ENCODE data around the gene SPEM3. TPM values are rescaled to one million over a fixed set of nuclear protein-coding genes. Genes with fewer than 3 reads are reported as not detected.

SPEM3 gene
- polyA plus RNA-seq, 1 experiment = not detected

GRCh38 chr17:7415784-7416183 is 12.9 kb upstream of the SPEM3 start:
- ChIA-PET POLR2A (no interaction called here), CTCF (no interaction called here)
- Histone ChIP-seq H3K27ac (ENCODE audit: low read depth, low read length) (no peak overlapping the region), H3K27me3 (ENCODE audit: control insufficient read depth, insufficient read depth, low read length) (no peaks in the 10 kb centered on the region), H3K9me3 (ENCODE audit: control insufficient read depth, insufficient read depth, low read length) (peaks cover 9% of the 10 kb centered on the region; the same call in 1 of the 2 replicates), H3K4me3 (ENCODE audit: low read depth, low read length) (no peak overlapping the region)
- no peak for DNase-seq (ENCODE audit: low read depth, low spot score)
- no peak for TF ChIP-seq CTCF (IDR thresholded peaks at IDR 0.05; ENCODE audit: low read depth, low read length)

GRCh38 chr17:7416323-7416722 is 12.3 kb upstream of the SPEM3 start:
- H3K27ac ChIP-seq (ENCODE audit: low read depth, low read length) = no peak overlapping the region
- no peak for TF ChIP-seq CTCF (IDR thresholded peaks at IDR 0.05; ENCODE audit: low read depth, low read length)
- no peak overlapping the region for H3K4me3 ChIP-seq (ENCODE audit: low read depth, low read length)
- no peak for DNase-seq (ENCODE audit: low read depth, low spot score)
- CTCF ChIA-PET = no interaction called here
- no peaks in the 10 kb centered on the region for H3K27me3 ChIP-seq (ENCODE audit: control insufficient read depth, insufficient read depth, low read length)
- H3K9me3 ChIP-seq (ENCODE audit: control insufficient read depth, insufficient read depth, low read length) = peaks cover 14% of the 10 kb centered on the region; the same call in 1 of the 2 replicates
- POLR2A ChIA-PET = no interaction called here

GRCh38 chr17:7417056-7417655 is 11.5 kb upstream of the SPEM3 start:
- H3K4me3 ChIP-seq (ENCODE audit: low read depth, low read length) = no peak overlapping the region
- H3K27ac ChIP-seq (ENCODE audit: low read depth, low read length) = no peak overlapping the region
- CTCF ChIA-PET = no interaction called here
- H3K9me3 ChIP-seq (ENCODE audit: control insufficient read depth, insufficient read depth, low read length) = peaks cover 15% of the 10 kb centered on the region; the same call in 1 of the 2 replicates
- DNase-seq (ENCODE audit: low read depth, low spot score) = no peak
- no peaks in the 10 kb centered on the region for H3K27me3 ChIP-seq (ENCODE audit: control insufficient read depth, insufficient read depth, low read length)
- TF ChIP-seq CTCF (IDR thresholded peaks at IDR 0.05; ENCODE audit: low read depth, low read length) = no peak
- POLR2A ChIA-PET = no interaction called here

GRCh38 chr17:7418472-7419152 is 10.0 kb upstream of the SPEM3 start:
- ChIA-PET CTCF (interaction anchor here (0.6 kb wide), 1 partner anchor 299 kb away, joined by 4 read pairs; no protein-coding TSS in a partner anchor), POLR2A (interaction anchor here (0.7 kb wide), 1 partner anchor 15 kb away, joined by 4 read pairs; the partner anchor contains the start of gene TMEM256)
- H3K4me3 ChIP-seq (ENCODE audit: low read depth, low read length) = no peak overlapping the region
- no peak for TF ChIP-seq CTCF (IDR thresholded peaks at IDR 0.05; ENCODE audit: low read depth, low read length)
- peaks cover 15% of the 10 kb centered on the region; the same call in 1 of the 2 replicates for H3K9me3 ChIP-seq (ENCODE audit: control insufficient read depth, insufficient read depth, low read length)
- H3K27ac ChIP-seq (ENCODE audit: low read depth, low read length) = no peak overlapping the region
- no peaks in the 10 kb centered on the region for H3K27me3 ChIP-seq (ENCODE audit: control insufficient read depth, insufficient read depth, low read length)
- no peak for DNase-seq (ENCODE audit: low read depth, low spot score)

All from AG04450 (cell line).